Osteocyte (in vitro differentiated cells): ENCODE results near the gene FAM227B. TPM values are rescaled to one million over a fixed set of nuclear protein-coding genes. Genes with fewer than 3 reads are reported as not detected.
A peak's percentile ranks its signal among the peaks of the same experiment; 100 is the strongest.
"Not testable (repeated sequence)": the region's sequence is repeated elsewhere in the genome, so short reads cannot be mapped to it uniquely, and the experiment has no call there.

ENCODE experiments used
- DNase-seq: peaks from one replicate; pipeline ENCODE4 v3.0.0; 2021; ENCODE audit warnings: mixed read lengths; ENCODE audit not compliant: unreplicated experiment; ENCODE audit errors: extremely low spot score
- H3K27ac Mint-ChIP-seq: one replicate; pipeline ENCODE4 v1.8.0; 2021; ENCODE audit warnings: mild to moderate bottlenecking, mixed read lengths; ENCODE audit not compliant: unreplicated experiment
- H3K27me3 Mint-ChIP-seq: one replicate; pipeline ENCODE4 v1.8.0; 2021; ENCODE audit warnings: mixed read lengths; ENCODE audit not compliant: unreplicated experiment
- H3K36me3 Mint-ChIP-seq: one replicate; pipeline ENCODE4 v1.8.0; 2021; ENCODE audit warnings: mixed read lengths; ENCODE audit not compliant: unreplicated experiment
- H3K4me1 Mint-ChIP-seq: one replicate; pipeline ENCODE4 v1.8.0; 2021; ENCODE audit warnings: mixed read lengths; ENCODE audit not compliant: unreplicated experiment
- H3K4me3 Mint-ChIP-seq: one replicate; pipeline ENCODE4 v1.8.0; 2021; ENCODE audit warnings: mild to moderate bottlenecking, moderate library complexity, mixed read lengths; ENCODE audit not compliant: unreplicated experiment
- H3K9me3 Mint-ChIP-seq: one replicate; pipeline ENCODE4 v1.8.0; 2021; ENCODE audit warnings: mixed read lengths; ENCODE audit not compliant: unreplicated experiment
- total RNA-seq: library from RNA; stranded (reverse); gene quantifications from 2 replicates; pipeline ENCODE4 v1.2.1, GENCODE V29; 2021
- TF ChIP-seq, protein P1 (sequence below): fragments of 200-600 bp; sonication (generic); IDR thresholded peaks from 2 replicates; pipeline ENCODE4 v1.5.0; 2021; ENCODE audit warnings: antibody characterized with exemption, mild to moderate bottlenecking, moderate library complexity

The FAM227B gene
- total RNA-seq, 1 donor from 2014 or later = 3.0 TPM

- H3K9me3 Mint-ChIP-seq = peaks cover 9% of the 10 kb centered on the region
- DNase-seq = no peak
- H3K4me3 Mint-ChIP-seq = peak overlapping the region; percentile 93
- H3K27ac Mint-ChIP-seq = peak overlapping the region; percentile 96
- TF ChIP-seq, protein P1, sequence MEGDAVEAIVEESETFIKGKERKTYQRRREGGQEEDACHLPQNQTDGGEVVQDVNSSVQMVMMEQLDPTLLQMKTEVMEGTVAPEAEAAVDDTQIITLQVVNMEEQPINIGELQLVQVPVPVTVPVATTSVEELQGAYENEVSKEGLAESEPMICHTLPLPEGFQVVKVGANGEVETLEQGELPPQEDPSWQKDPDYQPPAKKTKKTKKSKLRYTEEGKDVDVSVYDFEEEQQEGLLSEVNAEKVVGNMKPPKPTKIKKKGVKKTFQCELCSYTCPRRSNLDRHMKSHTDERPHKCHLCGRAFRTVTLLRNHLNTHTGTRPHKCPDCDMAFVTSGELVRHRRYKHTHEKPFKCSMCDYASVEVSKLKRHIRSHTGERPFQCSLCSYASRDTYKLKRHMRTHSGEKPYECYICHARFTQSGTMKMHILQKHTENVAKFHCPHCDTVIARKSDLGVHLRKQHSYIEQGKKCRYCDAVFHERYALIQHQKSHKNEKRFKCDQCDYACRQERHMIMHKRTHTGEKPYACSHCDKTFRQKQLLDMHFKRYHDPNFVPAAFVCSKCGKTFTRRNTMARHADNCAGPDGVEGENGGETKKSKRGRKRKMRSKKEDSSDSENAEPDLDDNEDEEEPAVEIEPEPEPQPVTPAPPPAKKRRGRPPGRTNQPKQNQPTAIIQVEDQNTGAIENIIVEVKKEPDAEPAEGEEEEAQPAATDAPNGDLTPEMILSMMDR = no peak
- peaks cover 40% of the 10 kb centered on the region for H3K4me1 Mint-ChIP-seq
- H3K27me3 Mint-ChIP-seq = no peaks in the 10 kb centered on the region
- peaks cover 7% of the 10 kb centered on the region for H3K36me3 Mint-ChIP-seq
Observed at GRCh38 chr15:49620199-49620598, 419 bp downstream of the FAM227B start.

DNA sequence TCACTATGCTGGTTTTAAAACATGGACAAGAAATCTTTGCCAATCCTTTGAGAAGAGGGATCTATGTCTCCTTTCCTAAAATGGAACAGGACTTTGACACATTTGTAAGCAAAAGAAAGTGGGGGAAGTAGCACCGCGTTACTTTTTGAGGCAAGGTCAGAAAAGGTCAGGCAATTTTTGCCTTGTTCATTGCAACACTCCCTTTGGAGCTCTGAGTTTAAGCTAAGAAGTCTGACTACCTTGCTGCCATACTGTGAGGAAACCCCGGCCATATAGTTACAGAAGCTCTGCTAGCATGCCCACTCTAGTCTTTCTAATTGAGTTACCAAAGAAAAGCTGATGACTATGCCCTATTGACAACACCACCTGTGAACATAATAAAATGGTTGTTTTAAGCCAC is 1.4 kb downstream of the FAM227B start:
- peaks cover 2% of the 10 kb centered on the region for H3K36me3 Mint-ChIP-seq
- H3K27me3 Mint-ChIP-seq = no peaks in the 10 kb centered on the region
- no peak overlapping the region for H3K27ac Mint-ChIP-seq
- no peak for DNase-seq
- peaks cover 17% of the 10 kb centered on the region for H3K9me3 Mint-ChIP-seq
- peak overlapping the region; percentile 38 for H3K4me3 Mint-ChIP-seq
- TF ChIP-seq, protein P1 = no peak
- peaks cover 37% of the 10 kb centered on the region for H3K4me1 Mint-ChIP-seq

GRCh38 chr15:49612240-49612639 is 8.4 kb downstream of the FAM227B start:
- not testable (repeated sequence) for H3K4me3 Mint-ChIP-seq, H3K27me3 Mint-ChIP-seq, H3K4me1 Mint-ChIP-seq, H3K27ac Mint-ChIP-seq, DNase-seq, H3K36me3 Mint-ChIP-seq
- H3K9me3 Mint-ChIP-seq = peaks cover 14% of the 10 kb centered on the region

DNA sequence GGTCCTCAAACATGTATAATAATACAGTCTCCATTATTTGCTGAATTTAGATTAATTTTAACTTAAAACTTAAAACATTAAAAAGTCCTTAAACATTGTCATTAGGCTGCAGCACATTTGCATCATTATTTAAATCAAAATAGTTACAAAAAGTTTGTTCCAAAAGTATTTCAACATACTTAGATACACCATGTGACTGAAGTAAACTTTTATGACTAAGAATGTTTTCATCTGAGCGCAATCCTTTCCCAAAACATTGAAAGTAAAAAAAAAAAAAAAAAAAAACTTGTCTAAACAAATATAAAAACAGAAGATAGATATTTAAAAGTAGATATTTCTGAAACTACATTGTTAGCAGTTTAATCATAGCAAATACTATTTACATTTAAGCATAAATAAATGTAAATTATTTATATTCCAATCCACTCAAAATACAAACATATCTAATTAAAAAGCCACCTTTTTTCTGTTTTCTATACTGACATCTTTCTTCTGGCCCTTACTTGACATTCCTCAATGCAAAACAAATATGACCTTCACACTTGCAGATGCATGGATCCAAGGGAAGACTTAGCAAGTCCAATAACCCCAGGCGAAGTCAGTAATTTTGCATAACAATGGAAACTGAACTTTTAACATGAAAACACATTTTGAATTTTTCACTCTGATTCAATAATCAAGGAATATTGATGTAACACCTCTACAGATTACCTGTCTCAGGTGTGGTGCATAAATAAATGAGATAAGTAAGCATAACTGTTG is 10.3 kb downstream of the FAM227B start:
- TF ChIP-seq, protein P1 = no peak
- Mint-ChIP-seq H3K9me3 (peaks cover 9% of the 10 kb centered on the region), H3K4me3 (no peak overlapping the region), H3K36me3 (peaks cover 4% of the 10 kb centered on the region), H3K4me1 (peaks cover 2% of the 10 kb centered on the region), H3K27ac (no peak overlapping the region), H3K27me3 (no peaks in the 10 kb centered on the region)
- DNase-seq = no peak

GRCh38 chr15:49606594-49606993 is 14.0 kb downstream of the FAM227B start:
- H3K36me3 Mint-ChIP-seq = peaks cover 7% of the 10 kb centered on the region
- H3K4me3 Mint-ChIP-seq = no peak overlapping the region
- no peaks in the 10 kb centered on the region for H3K27me3 Mint-ChIP-seq
- DNase-seq = no peak
- H3K27ac Mint-ChIP-seq = no peak overlapping the region
- H3K9me3 Mint-ChIP-seq = peaks cover 27% of the 10 kb centered on the region
- H3K4me1 Mint-ChIP-seq = peaks cover 2% of the 10 kb centered on the region
- TF ChIP-seq, protein P1 = peak; percentile 10
